Measurements from ENCODE around the gene VPS13D.
A peak's percentile ranks its signal among the peaks of the same experiment; 100 is the strongest.

Gene VPS13D

DNA sequence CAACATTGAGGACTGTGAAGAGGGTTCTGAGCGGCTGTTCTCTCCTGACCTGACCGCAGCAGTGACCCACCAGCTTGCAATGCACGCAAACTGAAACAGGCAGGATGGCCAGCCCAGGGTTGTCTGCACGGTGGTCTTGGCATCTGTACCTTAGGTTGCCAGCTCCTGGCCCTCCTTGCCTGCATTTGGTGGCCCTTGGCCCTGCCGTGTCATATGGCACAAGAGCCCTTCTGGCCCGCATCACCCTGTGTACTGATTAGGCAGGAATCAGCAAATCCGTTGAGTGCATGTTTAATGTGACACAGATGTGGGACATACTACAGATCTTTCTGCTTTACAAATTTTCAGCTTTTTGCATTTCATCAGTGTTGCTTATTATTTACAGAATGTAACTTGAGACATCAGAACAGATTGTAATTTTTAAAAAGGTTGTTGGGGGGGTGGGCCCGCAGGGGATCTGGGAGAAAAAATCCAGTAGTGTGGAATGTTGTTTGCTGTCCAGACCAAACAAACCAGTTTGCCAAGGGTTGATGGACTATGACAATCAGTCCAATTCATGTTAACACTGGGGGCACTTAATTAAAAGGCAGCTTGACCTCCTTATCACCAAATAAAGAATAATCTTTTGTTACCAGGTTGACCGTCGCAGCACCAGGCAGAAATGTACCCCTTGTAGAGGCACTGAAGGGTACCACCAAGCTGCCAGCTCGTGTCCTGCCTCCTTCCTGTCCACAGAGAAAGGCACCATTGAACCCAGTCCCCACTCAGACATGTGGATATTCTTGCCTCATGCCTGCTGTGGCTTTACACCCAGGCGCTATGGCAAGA is 255.6 kb downstream of the VPS13D start:
- DNase-seq (ENCODE audit: low read depth, low spot score), result no peak

DNA sequence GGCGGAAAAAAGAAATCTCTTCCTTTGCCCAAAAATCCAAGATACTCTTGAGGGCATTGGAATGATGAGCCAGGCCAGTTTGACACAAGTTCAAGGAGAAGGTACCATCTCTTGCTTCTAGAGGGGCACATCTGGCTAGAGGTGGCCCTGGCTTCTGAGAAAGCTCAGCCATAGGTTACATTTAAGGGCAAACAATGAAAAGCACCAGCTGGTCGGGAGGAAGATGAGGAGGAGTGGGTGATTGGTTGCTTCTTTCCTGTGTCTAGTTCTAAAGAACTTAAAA is 256.2 kb downstream of the VPS13D start:
- DNase-seq (ENCODE audit: low read depth, low spot score), result no peak

DNA sequence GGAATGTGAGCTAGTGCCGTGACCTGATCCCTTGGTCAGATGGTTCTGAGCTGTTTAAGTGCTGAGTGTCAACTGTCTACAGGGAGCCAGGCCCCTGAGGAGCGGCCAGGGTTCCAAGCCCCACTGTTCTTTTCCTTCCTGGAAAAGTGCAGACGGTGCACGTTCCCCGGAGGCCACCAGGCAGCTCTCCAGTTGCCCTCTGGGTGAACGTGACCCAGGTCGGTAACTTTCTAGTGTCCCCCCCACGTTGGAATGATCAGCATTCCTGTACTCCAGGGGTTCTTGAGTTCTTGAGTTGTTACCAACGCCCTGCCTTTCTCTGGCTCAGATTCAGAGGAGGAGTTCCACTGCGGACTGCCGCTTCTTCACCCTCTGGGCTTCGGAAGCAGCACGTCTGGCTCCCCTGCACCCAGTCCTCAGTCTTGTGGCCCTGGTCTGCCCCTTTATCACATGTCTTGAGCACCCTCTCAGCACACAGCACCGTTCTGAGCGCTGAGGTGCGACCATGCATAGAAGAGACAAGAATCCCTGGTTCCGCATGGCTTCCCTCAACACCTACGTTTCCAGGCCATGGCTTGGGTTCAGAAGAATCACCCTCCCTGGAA is 256.7 kb downstream of the VPS13D start:
- DNase-seq (ENCODE audit: low read depth, low spot score), result peak; percentile 82

DNA sequence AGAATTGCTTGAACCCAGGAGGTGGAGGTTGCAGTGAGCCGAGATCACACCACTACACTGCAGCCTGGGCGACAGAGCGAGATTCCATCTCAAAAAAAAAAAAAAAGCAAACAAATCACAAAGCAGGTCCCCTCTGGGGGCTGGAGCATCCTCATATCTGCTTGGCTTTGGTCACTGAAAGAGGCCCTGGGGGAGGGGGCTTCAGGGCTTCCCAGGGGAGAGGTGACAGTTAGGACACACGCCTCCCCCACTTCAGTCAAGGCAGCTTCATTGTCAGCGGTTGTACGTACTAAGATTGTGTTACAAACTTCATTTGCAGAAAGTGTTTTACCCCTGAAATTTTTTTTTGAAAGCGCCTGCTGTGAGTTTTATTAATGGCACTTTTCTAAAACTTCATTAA is 257.7 kb downstream of the VPS13D start:
- no peak for DNase-seq (ENCODE audit: low read depth, low spot score)

DNA sequence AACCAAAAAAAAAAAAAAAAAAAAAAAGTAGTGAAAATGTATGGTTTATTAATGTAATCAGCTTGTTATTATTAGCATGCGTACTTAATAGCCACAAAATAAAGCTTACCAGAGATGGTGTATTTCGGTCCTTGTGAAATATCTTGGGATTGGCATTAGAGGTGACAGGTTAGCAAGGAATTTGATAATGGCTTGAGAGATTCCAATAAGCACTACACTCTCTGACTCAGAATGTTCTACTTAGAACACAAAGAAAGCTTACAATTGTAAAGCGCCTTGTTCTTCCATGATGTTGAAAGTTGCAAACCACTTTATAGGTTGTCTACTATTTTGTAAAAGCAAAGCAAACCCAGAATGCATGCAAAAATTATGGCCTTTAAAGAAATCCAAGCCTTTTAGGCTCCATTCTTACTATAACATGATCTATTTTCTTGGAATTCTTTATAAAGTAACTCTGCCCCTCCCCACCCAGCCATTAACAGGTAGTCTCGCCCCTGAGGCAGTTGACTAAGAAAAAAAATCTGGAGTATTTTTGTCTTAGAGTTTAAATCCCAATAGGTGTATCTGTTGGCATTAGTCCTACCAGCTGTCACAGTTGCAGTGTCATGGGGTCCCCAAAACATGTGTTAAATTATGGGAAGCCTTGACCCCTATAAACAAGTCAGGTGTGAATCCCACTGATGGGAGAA is 259.0 kb downstream of the VPS13D start:
- no peak for DNase-seq (ENCODE audit: low read depth, low spot score)

DNA sequence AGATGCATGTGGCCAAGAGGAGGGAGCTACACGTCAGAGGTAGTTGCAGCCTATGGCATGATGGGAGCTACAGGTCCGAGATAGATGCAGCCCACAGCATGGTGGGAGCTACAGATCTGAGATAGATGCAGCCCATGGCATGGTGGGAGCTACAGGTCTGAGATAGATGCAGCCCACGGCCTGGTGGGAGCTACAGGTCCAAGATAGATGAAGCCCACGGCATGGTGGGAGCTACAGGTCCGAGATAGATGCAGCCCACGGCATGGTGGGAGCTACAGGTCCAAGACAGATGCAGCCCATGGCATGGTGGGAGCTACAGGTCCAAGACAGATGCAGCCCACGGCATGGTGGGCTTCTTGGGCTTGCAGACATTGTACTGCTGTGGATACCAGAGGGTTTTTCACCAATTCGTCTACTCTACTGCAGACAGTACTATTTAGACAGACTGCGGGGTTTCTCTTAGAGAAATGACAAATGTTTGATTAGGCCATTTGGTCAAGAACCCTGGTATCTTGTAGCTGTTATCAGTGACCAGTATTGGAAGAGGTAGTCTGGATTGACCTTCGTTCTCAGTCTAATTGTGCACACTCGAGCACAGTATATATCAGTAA is 260.8 kb downstream of the VPS13D start:
- no peak for DNase-seq (ENCODE audit: low read depth, low spot score)

DNA sequence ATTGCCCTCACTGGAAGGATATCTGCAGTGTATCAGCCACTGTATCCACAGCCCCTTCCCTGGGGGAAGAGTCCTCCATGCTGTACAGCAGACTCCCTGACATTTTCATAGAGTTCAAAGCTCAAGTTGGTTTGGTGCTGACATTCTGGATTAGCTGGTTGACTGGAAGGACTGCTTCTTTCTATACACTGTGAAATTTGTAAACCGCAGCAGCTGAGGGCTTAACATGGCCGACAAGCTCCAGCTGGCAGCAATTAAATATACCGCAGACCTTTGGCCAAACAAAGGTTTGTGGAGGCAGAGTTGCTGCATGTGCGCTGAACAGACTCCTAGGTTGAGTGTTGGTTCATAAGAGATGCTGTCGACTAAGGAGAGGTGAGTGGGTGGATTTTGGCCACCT is 261.8 kb downstream of the VPS13D start:
- DNase-seq (ENCODE audit: low read depth, low spot score), result no peak

DNA sequence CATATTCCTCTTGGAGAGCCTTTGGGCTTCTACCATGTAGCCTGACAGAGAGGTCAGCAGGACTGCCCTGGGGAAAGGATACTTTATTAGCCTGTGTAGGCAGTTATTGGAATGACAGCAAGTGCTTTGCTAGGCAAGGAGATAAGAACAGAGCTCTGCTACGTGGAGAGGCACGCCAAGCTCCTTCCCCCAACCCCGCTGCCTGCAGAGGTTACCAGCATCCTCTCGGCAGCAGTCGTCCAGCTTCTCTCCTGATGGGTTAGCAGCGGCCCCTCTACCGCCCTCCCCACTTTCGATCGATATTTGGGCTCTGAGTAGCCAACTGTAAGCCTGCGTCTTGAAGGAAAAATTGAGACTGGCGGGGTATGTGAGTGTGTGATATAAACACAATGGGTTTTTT is 265.9 kb downstream of the VPS13D start:
- DNase-seq (ENCODE audit: low read depth, low spot score), result peak; percentile 40

DNA sequence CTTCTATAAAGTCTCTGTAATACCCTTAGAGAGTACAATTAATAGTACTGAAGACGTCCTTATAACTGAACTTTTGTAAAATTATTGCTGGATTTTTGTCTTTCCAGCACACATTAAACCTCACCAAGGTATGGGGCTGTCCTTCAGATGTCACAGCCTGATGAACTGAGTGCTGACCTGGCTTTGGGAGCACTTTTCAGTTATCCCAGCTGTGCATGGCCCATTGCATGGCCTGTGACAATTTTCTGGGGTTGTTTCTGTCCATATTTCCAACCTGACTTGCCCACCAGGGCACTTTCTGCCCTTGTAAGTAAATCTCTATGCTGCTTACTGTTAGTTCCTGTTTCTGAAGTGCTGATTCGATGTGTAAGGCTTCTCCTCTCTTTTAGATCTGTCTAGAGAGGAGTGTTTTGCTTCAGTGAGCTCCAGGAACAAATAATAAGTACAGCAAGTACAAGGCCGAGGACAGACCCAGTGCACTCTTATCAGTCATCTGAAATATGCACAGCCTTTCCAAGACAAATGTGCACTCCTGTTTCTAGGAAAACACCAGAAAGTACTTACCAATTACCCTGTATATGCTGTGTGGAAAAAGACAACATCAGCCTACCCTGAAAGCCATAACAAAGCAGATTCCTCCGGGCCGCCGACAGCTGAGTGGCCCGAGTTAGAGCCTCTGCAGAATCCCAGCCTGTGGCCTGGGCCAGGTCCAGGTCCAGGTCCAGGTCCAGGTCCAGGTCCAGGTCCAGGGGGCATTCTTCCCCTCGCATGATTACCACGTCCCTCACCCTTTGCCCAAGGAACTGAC is 266.5 kb downstream of the VPS13D start:
- DNase-seq (ENCODE audit: low read depth, low spot score), result peak; percentile 21

DNA sequence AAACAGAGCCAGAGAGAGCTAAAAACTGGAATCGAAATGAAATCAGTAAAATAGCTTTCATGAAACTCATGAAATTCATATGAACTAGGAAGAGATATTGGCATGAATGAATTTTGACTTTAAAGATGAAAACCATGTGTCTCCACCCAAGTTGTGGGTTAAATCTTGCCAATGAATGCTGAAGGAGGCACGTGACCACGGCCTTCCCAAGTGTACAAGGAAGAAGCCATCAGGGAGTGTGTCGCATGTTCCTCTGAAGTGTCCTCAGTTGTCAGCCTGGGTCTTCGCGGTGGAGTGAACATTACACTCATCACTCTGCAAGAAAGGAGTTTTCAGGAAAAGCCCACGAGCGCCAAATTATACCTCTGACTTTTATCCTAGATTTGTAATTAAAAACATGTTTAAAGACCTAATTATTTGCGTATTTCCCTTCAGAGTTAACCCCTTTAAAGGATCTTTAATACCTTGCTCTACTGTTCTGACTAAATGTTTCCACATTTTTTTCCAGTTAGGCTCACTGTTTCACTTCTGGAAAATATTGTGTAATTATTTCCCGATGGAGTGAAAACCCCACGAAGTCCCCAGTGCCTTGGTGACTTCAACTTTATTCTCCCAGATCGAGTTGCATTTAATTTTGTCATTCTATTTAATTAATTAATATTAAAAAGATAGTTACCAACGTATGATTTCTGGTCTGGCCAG is 269.9 kb downstream of the VPS13D start:
- no peak for DNase-seq (ENCODE audit: low read depth, low spot score)

DNA sequence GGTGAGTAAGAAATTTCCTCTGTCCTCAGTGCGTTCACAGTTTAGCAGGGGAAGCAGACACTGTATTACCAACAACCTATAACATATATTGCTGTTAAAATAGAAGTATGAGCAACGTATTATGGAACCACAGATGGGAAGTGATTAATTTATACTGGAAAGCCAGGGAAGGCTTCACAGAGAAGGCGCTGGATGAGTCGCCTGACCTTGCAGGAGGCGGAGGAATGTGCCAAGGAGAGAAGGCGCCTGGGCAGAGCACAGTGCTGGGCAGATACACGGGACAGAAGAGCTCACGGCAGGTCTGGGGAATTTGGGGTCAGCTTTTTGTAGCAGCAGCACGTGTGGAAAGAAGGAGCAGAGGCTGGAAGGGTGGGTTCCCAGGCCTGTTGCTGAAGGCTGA is 271.8 kb downstream of the VPS13D start:
- DNase-seq (ENCODE audit: low read depth, low spot score), result no peak

DNA sequence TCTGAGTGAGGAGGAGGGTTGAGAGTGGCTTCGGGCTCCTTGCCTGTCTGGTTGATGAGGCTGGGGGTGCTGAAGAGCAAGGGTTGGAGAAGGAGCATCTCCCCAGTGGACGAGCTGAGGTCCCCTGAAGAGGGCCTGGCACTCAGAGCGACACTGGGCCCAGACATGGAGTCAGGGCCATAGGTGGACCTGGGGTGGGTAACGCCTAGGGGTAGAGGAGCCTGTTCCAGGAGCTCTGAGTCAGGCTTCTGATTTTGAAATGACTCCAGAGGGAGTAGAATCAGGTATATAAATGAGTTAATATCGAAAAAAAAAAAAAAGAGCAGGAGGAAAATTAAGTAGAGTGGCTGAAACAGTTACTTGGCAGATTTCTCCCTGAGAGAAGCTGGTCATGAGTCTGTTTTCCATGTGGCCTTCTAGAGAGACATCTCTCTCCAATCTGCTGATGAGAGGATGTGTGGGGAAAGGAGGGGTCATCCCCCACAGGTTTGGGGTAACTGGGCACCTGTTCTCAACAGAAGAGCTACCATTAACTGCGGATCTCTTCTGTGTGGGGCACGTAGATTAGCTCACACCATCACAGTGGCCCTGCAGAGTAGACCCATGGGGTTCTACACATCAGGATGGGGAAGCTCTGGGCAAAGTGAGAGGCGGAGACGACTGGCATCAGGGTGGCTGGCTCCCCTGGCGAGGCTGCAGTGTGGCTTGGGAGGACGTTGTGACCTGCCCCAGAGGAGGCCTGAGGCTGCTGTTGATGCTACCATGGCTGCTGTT is 272.7 kb downstream of the VPS13D start:
- no peak for DNase-seq (ENCODE audit: low read depth, low spot score)

DNA sequence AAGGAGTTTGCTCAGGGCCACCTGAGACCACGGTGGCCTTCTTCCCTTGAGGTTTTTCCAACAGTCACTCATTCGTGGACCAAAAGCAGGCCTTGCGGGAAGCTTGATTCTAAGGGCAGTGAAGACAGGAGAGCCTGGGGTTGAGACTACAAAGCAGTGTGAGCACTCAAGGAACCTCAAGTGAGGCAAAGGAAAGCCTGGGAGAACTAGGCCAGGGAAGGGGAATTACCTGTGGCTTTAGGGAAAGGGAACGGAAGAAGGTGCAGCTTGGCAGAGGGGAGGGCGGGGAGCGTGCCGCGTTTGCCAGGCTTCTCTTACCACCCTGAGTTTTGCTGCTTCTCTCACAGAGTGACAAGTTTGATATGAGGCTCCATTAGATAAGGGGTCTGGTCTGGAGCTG is 273.9 kb downstream of the VPS13D start:
- DNase-seq (ENCODE audit: low read depth, low spot score), result no peak

DNA sequence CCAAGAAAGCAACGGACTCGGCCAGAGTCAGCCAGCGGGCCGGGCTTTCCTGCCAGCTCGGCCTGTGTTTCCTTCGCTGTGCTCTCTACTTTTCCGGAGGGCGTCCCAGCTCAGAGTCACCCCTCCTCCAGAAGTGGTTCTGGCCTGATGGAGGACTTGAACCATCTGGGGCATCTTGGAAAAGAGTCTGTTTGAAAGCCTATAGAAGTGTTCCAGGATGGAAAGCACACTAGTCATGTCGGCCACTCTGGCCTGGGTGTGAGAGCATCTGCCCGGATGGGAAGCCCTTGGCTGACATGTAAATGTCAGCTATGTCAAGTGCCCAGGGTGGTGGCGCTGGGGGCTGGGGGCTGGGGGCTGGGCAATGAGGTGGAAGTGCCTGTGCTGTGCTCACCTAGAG is 274.8 kb downstream of the VPS13D start:
- DNase-seq (ENCODE audit: low read depth, low spot score), result no peak

DNA sequence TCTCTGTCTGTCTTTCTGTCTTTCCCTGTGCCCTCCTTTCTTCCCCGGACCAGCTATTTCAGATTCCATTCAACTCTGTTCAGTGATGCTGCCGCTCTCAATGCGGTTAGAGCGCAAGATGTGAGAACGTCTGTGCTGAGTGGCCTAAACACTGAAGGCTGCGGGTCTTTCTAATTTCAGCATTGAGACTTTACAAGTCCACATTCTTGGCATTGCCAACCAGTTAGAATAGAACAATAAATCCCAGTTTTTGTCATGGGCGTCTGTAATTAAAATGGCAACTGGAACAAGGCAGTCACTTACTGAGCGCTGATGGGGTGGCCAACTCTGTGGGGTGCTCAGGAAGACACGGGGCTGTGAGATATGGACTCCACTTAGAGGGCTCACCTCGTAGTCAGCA is 275.4 kb downstream of the VPS13D start:
- DNase-seq (ENCODE audit: low read depth, low spot score), result no peak

DNA sequence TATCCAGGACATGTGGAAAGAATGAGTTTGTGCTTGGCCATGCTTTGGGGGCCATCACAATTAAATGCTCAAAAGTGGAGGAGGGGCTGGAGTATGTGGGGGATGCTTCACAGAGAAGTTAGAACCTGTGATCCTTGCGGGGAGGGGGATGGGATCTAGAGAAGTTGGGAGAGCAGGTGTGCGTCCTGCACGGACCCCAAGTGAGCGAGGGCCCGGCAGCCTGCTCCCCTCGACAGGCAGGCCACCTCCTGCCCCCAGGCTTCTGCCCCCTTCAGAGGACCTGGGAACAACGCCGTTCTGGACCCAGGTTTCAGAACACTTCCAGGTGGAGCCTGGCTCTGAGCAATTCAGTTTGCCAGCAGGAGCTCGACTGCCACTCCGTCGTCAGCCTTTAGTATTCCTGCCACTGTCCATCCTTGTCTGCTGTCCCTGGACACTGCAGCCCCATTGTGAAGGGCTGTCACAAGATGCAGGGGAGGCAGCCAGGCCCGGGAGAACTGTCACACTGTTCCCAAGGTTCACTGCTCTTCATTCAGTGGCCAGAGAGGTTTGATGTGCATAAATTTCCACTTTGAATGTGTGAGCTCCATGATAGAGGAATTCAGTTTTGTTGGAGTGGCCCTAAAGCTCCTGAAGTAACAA is 275.9 kb downstream of the VPS13D start:
- no peak for DNase-seq (ENCODE audit: low read depth, low spot score)

DNA sequence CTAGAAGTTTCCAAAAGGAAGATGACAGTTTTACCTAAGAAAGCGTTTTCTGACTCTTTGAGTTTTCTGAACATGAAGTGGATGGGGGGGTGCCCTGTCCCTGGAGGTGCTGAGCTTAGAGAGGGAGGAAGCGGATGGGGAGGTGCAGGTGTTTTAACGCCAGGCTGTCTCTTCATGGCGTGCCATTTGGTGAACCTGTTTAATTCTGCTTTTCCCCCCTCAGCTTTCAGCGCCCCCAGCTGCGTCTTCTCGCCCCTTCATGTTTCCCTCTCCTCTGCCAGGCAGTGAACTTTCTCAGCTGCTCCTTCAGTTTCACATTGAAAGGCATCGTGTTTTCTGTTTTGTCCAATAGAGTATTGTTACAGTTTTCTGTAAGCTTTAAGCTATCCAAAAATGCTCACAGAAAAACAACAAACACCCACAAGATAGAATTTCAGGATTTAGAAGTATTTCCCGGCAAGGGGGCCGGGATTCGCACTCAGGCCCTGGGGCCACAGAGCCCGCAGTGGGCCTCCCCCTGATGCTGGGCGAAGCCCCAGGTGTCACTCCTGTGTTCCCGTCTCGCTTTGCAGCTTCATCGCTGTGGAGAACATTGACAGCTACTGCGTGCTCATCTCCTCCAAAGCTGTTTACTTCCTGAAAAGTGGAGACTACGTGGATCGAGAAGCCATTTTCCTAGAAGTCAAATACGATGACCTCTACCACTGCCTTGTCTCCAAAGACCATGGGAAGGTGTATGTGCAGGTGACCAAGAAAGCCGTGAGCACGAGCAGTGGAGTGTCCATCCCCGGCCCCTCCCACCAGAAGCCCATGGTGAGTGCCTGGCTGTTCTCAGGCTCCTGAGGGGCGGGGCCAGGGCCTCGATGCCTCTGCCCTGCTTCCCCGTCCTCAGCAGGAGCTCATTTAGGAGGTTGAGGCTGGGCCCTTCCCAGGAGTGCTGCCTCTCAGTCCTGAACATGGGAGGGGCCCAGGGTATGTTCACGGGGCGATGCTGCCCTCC is 276.8 kb downstream of the VPS13D start:
- no peak for DNase-seq (ENCODE audit: low read depth, low spot score)

DNA sequence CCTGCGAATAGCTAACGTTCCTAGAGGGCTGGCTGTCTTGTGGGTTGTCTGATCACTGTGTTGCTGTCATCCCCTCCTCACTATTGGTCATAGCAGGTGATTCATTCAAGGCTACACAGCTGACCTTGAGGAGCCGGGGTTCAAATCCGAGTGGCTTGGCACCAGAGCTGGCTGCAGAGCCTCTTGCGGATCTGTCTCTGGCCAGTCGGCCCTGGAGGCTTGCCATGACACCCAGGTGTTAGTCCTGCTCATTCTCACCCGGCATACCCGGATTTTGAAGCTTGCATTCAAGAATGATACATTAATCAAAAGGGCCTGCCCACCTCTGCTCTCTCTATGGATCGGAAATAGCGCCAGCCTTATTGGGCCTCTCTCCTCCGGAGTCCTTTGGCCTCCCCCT is 277.8 kb downstream of the VPS13D start:
- DNase-seq (ENCODE audit: low read depth, low spot score), result no peak

DNA sequence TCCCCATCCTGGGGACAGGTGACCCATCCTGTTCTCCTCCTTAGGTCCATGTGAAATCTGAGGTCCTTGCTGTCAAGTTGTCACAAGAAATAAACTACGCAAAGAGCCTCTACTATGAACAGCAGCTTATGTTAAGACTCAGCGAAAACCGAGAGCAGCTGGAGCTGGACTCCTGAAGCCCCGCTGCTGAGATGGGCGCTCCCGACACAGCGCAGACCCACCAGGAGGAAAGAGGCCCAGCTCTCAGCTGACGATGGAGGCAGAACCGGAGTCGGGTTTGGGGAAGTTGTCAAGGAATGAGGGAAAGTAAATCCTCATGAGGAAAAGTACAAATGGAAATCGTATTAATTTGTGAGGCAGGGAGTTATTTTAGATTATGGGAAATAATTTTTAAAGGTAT is 279.0 kb downstream of the VPS13D start:
- DNase-seq (ENCODE audit: low read depth, low spot score), result no peak

All from ELF-1 (cell line).